ENCODE data around the gene HOXA7.

The HOXA7 gene

DNA sequence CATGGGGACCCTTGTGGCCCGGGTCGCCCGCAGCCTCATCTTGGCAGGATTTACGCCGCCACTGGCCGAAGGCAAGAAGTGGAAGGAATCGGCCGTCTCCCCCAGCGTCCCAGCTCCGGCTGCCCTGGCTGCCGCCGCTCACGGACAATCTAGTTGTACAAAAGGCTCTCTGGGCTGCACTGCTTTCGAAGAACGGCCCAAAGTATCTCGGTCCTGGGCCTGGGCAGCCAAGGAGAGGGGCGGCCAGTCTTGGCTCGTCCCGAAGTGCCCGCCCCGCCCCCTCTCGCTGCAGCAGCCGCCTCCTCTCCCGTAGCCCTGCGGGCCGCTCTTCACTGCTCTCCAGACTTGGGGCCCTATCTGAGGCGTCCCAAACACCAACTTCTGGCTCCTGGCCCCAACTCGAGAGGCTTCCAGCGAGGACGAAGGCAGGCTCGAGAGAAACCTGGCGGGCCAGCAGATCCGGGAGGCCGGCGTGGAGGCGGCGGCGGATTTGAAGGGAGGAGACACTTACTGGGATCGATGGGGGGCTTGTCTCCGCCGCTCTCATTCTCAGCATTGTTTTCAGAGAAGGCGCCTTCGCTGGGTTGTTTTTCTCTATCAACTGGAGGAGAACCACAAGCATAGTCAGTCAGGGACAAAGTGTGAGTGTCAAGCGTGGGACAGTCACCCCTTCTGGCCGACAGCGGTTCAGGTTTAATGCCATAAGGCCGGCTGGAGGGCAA is 8.1 kb upstream of the HOXA7 start:
- H3K4me3 ChIP-seq (ENCODE audit: low read length): peak overlapping the region; percentile 26
- no peak for TF ChIP-seq ZNF274 (IDR thresholded peaks at IDR 0.05; ENCODE audit: low read depth, low read length)

DNA sequence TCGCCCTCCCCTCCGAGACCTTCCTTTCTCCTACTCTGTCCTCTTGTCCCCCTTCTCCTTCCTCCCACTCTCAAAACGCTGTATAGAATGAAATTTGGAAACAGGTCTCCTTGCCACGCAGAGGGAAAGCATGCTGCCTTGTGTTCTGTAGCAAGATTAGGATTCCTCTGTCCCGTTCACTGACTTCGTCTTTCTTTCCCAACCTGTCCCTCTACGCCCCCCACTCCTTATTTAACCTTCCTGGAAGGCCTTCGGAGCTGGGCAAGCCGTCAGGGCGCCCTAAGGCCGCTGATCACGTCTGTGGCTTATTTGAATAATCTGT is 7.5 kb upstream of the HOXA7 start:
- TF ChIP-seq ZNF274 (IDR thresholded peaks at IDR 0.05; ENCODE audit: low read depth, low read length): no peak
- no peak overlapping the region; the same call in 1 of the 2 replicates for H3K4me3 ChIP-seq (ENCODE audit: low read length)

DNA sequence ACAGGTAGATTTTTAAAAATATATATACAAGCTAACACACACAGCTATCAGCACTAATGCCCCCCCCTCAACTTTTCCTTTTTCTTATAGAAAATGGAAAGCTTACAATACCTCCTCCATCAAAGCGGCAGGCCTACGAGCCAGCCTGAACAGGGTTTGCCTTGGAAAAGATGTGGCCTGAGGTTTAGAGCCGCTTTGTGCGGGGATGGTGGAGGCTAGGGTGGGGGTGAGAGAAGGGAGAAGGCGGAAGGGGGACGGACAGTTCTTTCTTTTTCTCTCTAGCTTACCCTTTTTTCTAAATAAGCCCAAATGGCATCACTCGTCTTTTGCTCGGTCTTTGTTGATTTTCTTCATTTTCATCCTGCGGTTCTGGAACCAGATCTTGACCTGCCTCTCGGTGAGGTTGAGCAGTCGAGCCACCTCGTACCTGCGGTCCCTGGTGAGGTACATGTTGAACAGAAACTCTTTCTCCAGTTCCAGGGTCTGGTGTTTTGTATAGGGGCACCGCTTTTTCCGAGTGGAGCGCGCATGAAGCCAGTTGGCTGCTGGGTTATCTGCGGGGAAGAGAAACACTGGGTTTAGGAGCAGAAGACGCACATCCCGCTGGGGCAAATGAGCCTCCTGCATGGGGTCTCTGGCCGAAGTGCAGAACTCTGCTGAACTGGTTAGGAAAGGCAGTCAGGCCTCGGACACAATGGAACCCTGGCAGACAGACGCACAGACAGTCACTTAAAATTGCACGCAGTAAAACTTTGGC is 7.0 kb upstream of the HOXA7 start:
- no peak overlapping the region; the same call in 1 of the 2 replicates for H3K4me3 ChIP-seq (ENCODE audit: low read length)
- TF ChIP-seq ZNF274 (IDR thresholded peaks at IDR 0.05; ENCODE audit: low read depth, low read length): no peak

DNA sequence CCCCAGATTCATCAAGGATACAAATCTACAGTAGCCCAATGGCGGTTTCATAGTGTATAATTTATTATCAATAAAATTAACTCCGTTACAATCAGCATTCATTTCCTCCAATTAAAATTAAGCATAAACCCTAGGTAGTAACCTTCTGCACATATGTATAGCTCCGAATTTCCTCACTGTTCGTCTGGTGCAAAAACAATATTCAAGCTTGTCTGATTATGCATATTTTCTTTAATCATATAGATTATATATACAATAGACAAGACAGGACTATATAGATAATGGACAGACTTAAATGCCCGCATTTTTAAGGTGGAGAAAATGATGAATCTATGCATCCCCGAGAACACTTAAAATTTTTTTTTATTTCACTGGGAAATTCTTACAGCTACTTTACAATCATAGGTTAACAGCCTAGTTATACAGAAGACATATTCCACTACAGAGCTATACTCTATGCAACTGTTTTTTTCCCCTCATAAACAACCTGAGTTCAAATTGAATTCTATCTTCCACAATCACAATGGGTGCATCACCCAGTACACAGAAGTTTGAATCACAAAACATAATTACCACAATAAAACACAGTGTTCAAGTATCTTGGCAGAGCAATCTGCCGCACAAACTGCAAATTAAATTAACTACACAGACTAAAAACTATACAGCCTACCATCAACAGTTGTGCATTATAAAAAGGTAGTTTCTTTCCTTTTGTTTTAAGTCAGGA is 6.2 kb upstream of the HOXA7 start:
- TF ChIP-seq ZNF274 (IDR thresholded peaks at IDR 0.05; ENCODE audit: low read depth, low read length): no peak
- no peak overlapping the region; the same call in 1 of the 2 replicates for H3K4me3 ChIP-seq (ENCODE audit: low read length)

DNA sequence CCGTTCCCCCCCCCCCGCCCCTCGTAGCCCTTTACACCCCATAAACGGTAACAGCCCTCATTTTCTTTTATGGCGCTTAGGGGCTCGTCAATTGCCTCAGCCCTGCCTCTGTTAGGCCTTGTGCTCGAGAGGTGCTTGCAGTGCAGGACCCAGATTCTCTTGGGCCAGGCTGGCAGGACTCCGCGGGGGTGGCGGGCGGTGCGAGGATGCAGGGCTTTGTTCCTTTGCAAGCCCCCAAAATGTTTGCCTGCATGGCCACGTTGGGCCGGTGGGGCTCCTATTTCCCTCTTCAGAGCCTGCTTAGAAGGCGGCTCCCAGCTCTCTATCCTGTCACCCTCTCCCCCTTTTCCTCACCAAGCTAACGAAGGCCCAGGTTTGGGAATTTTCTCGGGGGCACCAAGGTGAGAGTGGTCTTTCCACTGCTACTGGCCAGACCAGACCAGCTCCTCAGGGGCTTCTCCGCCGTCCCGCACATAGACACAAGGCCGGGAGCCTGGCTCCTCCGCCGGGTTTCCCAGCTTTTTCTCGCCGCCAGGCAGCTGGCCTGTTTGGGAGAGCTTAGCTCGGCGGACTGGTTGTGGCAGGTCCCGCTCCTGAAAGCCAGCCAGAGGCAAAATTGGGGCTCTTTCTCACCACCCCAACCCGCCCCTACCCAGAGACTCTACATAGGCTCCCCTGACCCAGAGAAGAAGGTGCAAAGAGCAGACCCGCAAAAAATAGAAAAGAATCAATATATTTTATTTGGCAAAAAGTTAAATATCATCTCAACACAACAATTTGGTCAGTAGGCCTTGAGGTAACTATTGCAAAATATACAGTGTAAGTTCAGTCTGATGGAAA is 5.5 kb upstream of the HOXA7 start:
- no peak overlapping the region for H3K4me3 ChIP-seq (ENCODE audit: low read length)
- no peak for TF ChIP-seq ZNF274 (IDR thresholded peaks at IDR 0.05; ENCODE audit: low read depth, low read length)

DNA sequence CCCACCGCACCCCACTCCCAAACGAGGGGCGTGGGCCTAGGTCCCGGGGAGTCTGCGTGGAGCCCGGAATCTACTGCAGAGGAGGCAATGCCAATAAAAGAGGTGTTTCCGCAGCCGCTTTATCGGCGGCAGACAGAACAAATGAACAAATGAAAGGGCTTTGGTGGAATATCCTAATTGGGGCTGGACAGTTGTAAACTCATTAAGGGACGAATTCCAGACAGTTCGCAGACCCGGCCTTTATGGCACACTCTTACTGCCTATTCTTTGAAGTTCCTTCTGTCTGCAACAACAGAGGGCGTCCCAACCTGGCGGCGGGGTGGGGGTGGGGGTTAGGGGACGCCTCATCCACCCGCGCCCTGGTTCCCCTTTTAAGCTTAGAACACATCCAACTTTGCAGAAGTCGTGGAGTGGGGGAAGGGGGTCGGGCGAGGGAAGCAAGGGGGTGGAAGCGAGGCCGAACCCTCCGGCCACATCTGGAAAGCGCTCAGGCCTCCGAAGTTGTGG is 4.8 kb upstream of the HOXA7 start:
- H3K4me3 ChIP-seq (ENCODE audit: low read length): no peak overlapping the region; the same call in 1 of the 2 replicates
- no peak for TF ChIP-seq ZNF274 (IDR thresholded peaks at IDR 0.05; ENCODE audit: low read depth, low read length)

DNA sequence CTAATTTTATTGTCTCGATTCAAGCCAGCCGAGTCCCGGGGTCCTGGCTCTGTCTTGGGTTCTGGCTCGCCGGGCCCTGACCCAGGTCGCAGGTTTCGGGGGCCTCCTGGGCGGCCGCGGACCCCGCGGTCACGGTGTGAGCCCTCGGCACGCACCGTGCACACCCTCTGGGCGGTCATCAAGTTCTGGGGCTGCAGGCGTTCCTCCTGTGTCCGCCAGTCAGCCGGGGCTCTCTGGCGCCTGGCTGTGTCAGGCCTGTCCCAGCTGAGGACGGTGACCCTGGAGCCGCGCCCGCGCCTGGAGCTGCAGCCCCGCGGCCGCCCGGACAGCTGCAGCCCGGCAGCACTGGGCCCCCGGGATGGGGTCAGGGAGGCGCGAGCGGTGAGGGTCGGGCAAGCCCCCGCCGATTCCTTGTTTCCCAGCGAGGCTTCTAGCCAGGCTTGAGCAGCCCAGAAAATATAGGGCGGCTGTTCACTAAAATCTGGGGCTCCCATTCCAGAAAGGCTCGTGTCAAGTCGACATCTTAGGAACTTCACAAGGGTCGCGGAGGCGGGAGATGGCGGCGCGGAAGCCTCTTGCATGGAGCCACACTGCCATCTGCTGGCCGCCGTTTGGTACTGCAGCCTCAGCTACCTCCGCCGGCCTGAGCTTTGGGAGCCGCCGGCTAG is 4.2 kb upstream of the HOXA7 start:
- TF ChIP-seq ZNF274 (IDR thresholded peaks at IDR 0.05; ENCODE audit: low read depth, low read length): no peak
- peak overlapping the region; percentile 59; the same call in 1 of the 2 replicates for H3K4me3 ChIP-seq (ENCODE audit: low read length)

DNA sequence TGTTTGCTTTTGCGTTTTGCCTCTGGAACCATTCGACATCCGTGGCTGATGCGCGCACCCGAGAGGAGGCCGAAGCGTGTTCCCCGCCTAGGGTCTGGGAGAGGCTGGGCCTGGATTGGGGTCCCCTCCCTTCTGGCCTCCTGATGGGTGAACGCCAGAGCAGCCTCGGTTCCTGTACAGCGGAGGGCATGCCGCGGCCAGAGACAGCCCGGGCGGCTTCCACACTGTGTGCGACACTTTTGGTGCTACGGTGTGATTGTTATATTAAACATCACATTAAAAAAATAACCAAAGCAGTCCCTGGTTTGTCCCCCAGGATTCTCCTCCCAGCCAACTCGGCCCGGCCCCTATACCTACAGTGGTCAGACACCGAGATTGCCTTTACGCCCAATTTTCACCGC is 3.7 kb upstream of the HOXA7 start:
- H3K4me3 ChIP-seq (ENCODE audit: low read length): peak overlapping the region; percentile 59; the same call in 1 of the 2 replicates
- no peak for TF ChIP-seq ZNF274 (IDR thresholded peaks at IDR 0.05; ENCODE audit: low read depth, low read length)

DNA sequence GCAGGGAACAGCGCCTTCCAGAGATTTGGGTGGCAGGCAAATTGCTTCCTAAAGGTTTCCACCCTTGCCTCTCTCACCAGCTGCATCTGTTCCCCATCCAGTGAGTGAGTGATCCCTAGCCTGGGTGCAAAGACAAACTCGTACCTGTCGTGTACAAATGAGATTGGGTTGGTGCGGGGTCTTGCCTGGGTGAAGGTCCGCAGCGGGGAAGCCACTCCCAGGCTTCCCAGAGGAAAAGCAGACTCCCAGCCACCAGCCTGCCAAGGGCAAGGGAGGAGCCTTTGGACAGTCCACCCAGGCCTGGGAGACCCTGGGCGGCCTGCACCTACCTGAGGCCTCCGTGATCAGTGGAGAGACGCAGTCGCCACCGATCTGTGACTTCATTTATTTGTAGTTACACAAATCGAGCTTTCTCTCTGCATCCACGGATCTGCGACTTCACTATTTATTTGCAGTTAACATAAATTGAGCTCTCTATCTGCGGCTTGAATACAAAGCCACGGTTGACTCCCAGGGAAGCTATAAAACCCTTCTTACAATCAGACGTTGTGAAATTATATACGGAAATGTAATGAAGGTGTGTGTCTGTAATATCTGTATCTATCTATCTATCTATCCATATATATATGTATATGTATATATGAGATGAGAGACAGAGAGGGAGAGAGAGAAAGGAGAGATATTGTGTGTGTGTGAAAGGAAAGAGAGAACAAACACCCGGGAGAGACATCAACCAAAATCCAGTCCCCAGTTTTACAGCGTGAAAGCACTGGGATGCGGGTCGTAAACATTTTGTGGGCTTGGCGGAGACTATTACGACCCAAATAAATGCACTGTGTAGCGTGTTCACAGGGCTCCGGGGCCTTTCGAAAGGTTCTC is 3.0 kb upstream of the HOXA7 start:
- no peak overlapping the region; the same call in 1 of the 2 replicates for H3K4me3 ChIP-seq (ENCODE audit: low read length)
- no peak for TF ChIP-seq ZNF274 (IDR thresholded peaks at IDR 0.05; ENCODE audit: low read depth, low read length)

DNA sequence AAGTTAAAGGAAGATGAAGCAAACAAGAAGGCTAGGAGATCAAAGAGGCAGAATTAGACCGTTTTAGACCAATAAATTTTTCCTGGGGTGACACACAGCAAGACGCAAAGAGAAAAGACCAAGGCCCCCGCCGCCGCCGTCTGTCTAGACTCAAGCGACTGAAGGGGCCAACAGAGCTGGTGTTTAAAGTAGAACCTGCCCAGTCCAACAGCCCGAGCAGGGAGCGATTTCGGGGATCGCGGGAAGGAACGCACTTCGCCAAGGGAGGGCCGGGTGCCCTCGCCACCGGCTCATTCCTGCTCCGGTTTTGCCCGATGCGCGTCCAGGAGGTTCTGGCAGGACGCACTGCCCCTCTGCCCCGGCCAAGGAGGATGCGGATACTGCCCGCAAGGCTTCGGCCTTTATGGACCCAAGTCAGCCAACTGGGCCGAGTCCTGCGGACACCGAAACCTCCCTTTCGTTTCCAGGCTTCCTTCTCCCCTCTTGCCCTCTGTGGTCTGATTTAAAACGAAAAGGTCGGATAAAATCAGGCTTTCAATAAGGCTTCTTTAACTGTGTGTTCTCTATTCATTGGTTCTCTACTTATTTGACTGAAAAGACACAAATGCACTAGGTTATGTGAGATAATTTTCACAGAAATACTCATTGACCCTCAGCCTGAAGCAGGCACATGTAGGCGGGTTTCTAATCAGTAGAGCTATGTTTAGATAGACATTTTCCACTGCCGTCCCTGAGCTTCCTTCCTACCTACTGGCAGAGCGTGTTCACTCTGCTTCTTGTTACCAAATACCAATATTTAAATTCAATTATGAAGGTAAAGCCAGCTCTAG is 2.2 kb upstream of the HOXA7 start:
- no peak for TF ChIP-seq ZNF274 (IDR thresholded peaks at IDR 0.05; ENCODE audit: low read depth, low read length)
- H3K4me3 ChIP-seq (ENCODE audit: low read length): no peak overlapping the region

DNA sequence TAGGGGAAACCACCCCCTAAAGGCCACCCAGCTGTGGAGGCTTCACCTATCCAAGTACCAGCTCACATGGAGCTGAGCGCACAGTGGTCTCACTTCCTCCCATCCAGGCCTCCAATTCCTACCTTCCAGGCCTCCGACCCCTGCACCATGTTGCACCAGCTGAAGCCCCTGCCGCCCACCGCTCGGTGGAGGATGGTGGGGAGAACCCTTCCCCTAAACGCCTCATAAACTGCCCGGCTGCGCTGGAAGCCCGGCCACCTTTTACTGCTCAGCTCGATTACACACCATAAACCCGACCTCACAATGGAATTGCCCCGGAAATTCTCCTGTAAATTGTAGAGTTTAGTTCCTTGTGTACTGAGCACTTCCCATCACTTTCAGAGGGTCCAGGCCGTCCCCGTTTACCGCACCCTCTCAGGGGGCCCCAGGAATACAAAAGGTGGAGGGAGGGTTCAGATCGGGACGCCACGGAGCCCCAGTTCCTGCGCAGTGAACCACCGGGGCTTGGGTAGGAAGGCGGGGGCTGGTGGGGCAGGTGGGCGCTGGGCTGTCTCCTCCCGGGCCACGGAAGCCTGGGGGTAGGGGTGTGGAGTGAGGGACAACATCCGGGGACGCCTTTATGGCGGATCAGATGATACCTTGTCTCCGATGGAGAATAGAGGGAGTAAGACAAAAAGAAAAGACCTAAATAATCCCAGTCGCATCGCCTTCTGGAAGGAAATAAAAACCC is 1.4 kb upstream of the HOXA7 start:
- no peak overlapping the region for H3K4me3 ChIP-seq (ENCODE audit: low read length)
- TF ChIP-seq ZNF274 (IDR thresholded peaks at IDR 0.05; ENCODE audit: low read depth, low read length): no peak
